Activated CD4-positive, alpha-beta memory T cell treated with anti-CD3 and anti-CD28 coated beads for 36 hours (primary cell): ENCODE results near the gene PRKCH. TPM values are rescaled to one million over a fixed set of nuclear protein-coding genes. Genes with fewer than 3 reads are reported as not detected.
A peak's percentile ranks its signal among the peaks of the same experiment; 100 is the strongest.

Experiments used
- CTCF ChIA-PET: fragments of 350-600 bp; sonication (Branson Sonifier 250); formaldehyde crosslinking; loops from one replicate; lab custom pipeline; 2021; ENCODE audit warnings: antibody characterized with exemption, inconsistent platforms; lab: Charles Lee
- POLR2A ChIA-PET: fragments of 350-600 bp; sonication (Branson Sonifier 250); formaldehyde crosslinking; loops from one replicate; lab custom pipeline; 2021; ENCODE audit warnings: antibody characterized with exemption; lab: Charles Lee
- DNase-seq: peaks from one replicate; pipeline ENCODE4 v3.0.0-alpha.2; 2020
- H3K27ac Mint-ChIP-seq: one replicate; pipeline ENCODE4 v1.8.0; 2021; ENCODE audit warnings: mixed read lengths
- H3K27me3 Mint-ChIP-seq: one replicate; pipeline ENCODE4 v1.8.0; 2021; ENCODE audit warnings: mixed read lengths
- H3K36me3 Mint-ChIP-seq: one replicate; pipeline ENCODE4 v1.8.0; 2021; ENCODE audit warnings: mixed read lengths
- H3K4me1 Mint-ChIP-seq: one replicate; pipeline ENCODE4 v1.8.0; 2021; ENCODE audit warnings: low read depth, mixed read lengths
- H3K4me3 Mint-ChIP-seq: one replicate; pipeline ENCODE4 v1.8.0; 2021; ENCODE audit warnings: mild to moderate bottlenecking, mixed read lengths
- H3K9me3 Mint-ChIP-seq: one replicate; pipeline ENCODE4 v1.8.0; 2021; ENCODE audit warnings: mixed read lengths
- intact Hi-C: fragments of 100-400 bp; cut with micrococcal nuclease; formaldehyde crosslinking; loops from one replicate; pipeline ENCODE4 v1.15.1; 2023
- total RNA-seq, 2 experiments: library from RNA; stranded (reverse); gene quantifications; one replicate each; pipeline ENCODE4 v1.2.3, GENCODE V29; 2021

PRKCH gene
- total RNA-seq, 2 experiments from 2014 or later: 142 to 147 TPM

DNA sequence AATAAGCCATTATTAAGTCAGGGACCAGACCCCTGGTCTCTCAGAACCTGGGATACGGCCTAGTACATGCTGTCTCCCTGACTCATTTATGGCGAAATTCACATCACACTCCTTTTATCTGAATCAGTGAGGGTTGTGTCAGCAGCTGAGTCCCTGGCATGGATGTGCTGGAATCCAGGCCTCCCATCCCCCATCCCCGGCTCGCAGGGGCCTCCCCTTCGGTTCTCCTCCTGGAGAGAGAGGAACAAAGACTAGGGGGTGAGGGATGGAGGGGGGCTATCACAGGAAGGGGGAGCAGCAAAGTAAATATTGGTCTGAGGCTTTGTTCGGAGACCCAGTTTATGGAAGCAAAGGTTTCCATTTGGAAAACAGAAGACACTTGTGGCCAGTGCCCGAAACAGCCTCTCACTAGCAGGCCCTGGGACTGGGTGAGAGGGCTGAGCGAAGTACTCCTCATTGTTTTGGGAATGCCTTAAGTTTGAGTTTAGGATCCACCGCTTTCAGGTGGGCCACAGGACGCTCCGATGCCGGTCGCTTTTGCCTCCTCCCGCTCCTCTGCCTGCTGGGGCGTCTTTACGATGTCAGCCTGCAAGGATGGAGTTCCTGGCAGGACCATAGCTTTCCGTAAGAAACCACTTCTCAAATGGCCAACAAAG, 145.0 kb downstream of the PRKCH start:
- Mint-ChIP-seq H3K27ac (peak overlapping the region; percentile 20), H3K4me1 (peaks cover 73% of the 10 kb centered on the region), H3K36me3 (peaks cover 51% of the 10 kb centered on the region), H3K4me3 (no peak overlapping the region), H3K27me3 (no peaks in the 10 kb centered on the region), H3K9me3 (peaks cover 6% of the 10 kb centered on the region)
- no peak for DNase-seq
- POLR2A ChIA-PET: no interaction called here
- CTCF ChIA-PET: interaction anchor here (1.3 to 3.1 kb wide), 2 partner anchors 276 to 371 kb away, joined by 3 to 14 read pairs; no protein-coding TSS in a partner anchor
- intact Hi-C loops: no loop called here

DNA sequence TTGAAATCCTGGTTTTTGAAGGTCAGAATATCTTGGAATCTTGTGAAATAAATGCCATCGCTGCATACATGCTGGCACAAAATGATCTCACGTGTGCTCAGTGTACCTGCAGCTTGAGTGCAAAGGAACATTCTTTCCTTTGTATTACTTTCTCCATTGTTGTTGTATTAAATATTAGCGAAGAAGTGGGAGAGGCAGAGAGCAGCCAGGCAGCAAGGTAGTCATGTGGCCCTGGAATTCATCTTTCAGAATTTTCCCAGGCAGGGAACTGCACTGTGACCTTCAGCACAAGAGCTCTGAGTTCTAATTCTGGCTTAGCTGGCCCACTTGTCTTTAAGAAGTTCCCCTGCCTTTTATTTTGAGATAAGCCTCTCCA, 145.5 kb downstream of the PRKCH start:
- Mint-ChIP-seq H3K9me3 (peaks cover 6% of the 10 kb centered on the region), H3K4me1 (peaks cover 73% of the 10 kb centered on the region), H3K27me3 (no peaks in the 10 kb centered on the region), H3K36me3 (peaks cover 50% of the 10 kb centered on the region), H3K4me3 (no peak overlapping the region), H3K27ac (peak overlapping the region; percentile 20)
- no peak for DNase-seq
- ChIA-PET CTCF (interaction anchor here (1.3 to 3.1 kb wide), 2 partner anchors 275 to 370 kb away, joined by 3 to 14 read pairs; no protein-coding TSS in a partner anchor), POLR2A (no interaction called here)
- intact Hi-C loops: no loop called here

DNA sequence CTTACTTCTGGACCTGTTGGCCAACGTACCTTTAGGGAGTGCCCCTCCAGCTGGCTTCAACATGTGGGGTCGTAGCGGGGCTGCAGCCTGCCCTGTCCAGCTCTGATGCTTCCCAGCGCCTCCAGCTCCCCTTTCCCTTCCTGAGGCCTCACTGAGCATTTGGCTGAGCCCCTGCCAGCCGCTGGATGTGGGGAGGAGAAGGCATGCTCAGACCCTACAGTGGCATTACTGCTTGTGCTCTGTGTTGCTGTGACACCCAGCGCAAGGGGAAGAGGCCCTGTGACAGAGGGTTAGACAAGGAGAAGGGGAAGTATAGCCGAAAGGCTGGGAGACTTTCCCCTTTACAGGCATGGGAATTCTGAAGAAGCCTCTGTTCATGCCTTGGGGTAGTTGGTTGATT, 145.9 kb downstream of the PRKCH start:
- Mint-ChIP-seq H3K4me1 (peaks cover 71% of the 10 kb centered on the region), H3K36me3 (peaks cover 48% of the 10 kb centered on the region), H3K27ac (peak overlapping the region; percentile 51), H3K4me3 (no peak overlapping the region), H3K27me3 (no peaks in the 10 kb centered on the region), H3K9me3 (peaks cover 6% of the 10 kb centered on the region)
- POLR2A ChIA-PET: no interaction called here
- no peak for DNase-seq
- CTCF ChIA-PET: interaction anchor here (1.3 to 3.1 kb wide), 2 partner anchors 275 to 370 kb away, joined by 3 to 14 read pairs; no protein-coding TSS in a partner anchor
- intact Hi-C loops: no loop called here

DNA sequence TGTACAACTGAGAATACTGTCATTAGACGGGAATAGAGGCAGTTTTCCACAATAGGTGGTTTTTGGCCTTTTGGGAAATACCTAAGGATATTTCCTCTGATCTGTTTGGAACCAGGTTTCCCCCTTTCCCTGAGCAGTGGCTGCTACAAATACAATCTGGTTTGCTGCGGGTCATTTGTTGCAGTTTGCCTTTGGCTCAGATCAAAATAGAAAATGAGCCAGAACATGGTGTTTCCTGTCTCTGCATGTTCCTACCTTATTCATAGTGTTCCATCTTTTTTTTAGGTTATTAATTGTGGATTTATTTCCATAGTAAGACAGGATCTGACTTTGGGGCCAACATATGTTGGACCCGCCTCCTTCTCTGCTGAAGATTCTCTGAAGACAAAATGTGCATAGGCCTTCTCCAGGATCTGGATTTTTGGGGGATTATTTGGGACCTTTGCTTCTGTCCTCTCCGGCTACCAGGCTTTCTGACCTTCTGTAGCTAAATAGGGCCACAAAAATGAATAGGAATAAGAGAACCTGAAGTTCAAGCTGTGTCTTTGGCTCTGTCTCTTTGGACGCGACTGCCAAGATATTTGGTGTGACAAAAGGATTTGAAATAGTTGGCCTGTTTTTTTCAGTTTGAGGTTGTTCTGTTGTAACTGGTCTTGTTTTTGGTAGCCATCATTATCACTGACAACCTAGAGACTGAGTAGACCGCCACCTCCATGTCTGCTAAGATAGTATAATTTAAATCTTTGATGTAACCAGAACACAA, 146.9 kb downstream of the PRKCH start:
- Mint-ChIP-seq H3K36me3 (peaks cover 43% of the 10 kb centered on the region), H3K9me3 (peaks cover 6% of the 10 kb centered on the region), H3K27me3 (no peaks in the 10 kb centered on the region), H3K4me1 (peaks cover 75% of the 10 kb centered on the region), H3K4me3 (no peak overlapping the region), H3K27ac (peak overlapping the region; percentile 55)
- CTCF ChIA-PET: no interaction called here
- intact Hi-C loops: no loop called here
- DNase-seq: no peak
- POLR2A ChIA-PET: no interaction called here

DNA sequence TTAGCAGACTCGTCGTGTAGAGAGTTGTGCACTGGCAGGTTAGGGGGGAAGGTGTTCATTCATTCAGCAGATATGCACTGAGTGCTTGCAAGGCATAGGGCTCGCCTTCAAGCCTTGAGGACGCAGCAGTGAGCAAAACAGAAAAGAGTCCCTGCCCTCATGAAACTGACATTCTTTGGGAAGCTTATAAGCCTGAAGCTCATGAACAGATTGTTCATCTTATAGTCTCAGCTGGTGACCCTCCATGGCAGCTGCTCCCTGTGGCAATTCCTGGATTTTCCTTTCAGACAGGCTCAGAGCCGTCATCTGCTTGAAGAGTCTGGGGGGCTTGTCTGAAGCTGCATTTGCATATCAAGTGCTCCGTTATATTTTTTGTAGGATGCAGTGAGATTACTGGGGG, 148.4 kb downstream of the PRKCH start:
- no peak overlapping the region for H3K4me3 Mint-ChIP-seq
- H3K9me3 Mint-ChIP-seq: no peaks in the 10 kb centered on the region
- H3K4me1 Mint-ChIP-seq: peaks cover 79% of the 10 kb centered on the region
- peak overlapping the region; percentile 100 for H3K27ac Mint-ChIP-seq
- H3K36me3 Mint-ChIP-seq: peaks cover 38% of the 10 kb centered on the region
- intact Hi-C loops: no loop called here
- H3K27me3 Mint-ChIP-seq: no peaks in the 10 kb centered on the region
- ChIA-PET POLR2A (interaction anchor here (0.8 to 1.5 kb wide), 3 partner anchors 24 to 225 kb away, joined by 3 to 4 read pairs (median 3); partner anchors contain the start of gene HIF1A), CTCF (interaction anchor here (0.7 to 10.8 kb wide), 11 partner anchors 8 to 368 kb away, joined by 3 to 76 read pairs (median 5); partner anchors contain the start of genes SNAPC1 and TMEM30B)
- DNase-seq: no peak

DNA sequence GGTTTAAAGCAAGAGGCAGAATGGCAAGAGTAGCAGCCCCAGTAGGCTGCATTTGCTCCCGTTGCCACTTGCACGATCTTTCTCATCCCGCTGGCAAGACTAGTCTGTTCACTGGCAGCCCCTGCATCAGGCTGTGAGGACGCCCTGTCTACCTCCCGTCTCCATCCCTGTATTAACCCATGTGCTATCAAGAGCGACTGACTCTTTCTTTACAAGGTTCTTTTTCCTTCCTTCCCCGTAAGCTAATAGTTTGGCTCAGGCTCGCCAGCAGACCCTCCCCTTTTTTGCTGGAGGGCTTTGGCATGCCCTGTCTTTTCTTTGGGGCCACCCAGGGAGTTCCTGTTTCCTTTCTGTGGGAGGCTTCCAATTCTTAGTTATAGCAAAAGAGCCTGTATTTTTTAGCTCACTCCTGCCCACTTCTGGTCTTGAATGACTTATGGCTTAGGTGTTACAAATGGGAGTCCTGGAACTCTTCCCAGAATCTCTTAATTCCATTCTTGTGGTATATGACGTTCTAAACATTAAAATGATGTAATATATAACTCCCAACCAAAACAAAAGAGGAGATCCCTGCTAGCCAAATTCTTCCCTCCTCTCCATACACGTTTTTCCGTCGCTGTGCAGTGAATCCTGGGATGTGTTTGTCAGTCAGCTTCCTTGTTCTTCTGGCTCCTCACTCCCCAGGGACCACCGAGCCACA, 149.0 kb downstream of the PRKCH start:
- peaks cover 82% of the 10 kb centered on the region for H3K4me1 Mint-ChIP-seq
- intact Hi-C loops: no loop called here
- no peak for DNase-seq
- CTCF ChIA-PET: interaction anchor here (0.7 to 10.8 kb wide), 12 partner anchors 8 to 368 kb away, joined by 3 to 76 read pairs (median 4); partner anchors contain the start of gene TMEM30B
- peak overlapping the region; percentile 100 for H3K27ac Mint-ChIP-seq
- no peaks in the 10 kb centered on the region for H3K9me3 Mint-ChIP-seq
- POLR2A ChIA-PET: interaction anchor here (0.8 to 1.5 kb wide), 4 partner anchors 9 to 225 kb away, joined by 3 to 4 read pairs (median 3); partner anchors contain the start of gene HIF1A
- no peaks in the 10 kb centered on the region for H3K27me3 Mint-ChIP-seq
- peak overlapping the region; percentile 9 for H3K4me3 Mint-ChIP-seq
- peaks cover 37% of the 10 kb centered on the region for H3K36me3 Mint-ChIP-seq

DNA sequence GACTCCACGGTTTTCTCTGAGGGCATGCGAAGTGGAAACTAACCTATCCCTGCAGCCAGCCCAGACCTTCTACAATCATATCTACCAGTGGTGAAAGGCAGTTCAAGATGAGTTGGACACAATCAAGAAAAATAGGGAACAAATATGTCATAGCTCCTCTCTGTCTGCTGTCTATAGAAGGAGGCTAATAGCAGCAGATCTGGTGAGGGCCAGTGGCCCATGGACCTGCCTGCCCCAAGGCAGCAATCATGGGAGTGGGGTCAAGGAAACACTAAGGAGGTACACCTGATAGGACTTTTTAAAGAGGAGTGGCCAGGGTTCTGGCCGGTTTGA, 149.5 kb downstream of the PRKCH start:
- Mint-ChIP-seq H3K4me1 (peaks cover 83% of the 10 kb centered on the region), H3K9me3 (no peaks in the 10 kb centered on the region), H3K27me3 (no peaks in the 10 kb centered on the region), H3K4me3 (peak overlapping the region; percentile 78), H3K36me3 (peaks cover 37% of the 10 kb centered on the region), H3K27ac (peak overlapping the region; percentile 100)
- intact Hi-C loops: no loop called here
- no peak for DNase-seq
- ChIA-PET POLR2A (interaction anchor here (0.9 to 1.5 kb wide), 3 partner anchors 9 to 224 kb away, joined by 3 read pairs; partner anchors contain the start of gene HIF1A), CTCF (interaction anchor here (0.8 to 10.8 kb wide), 9 partner anchors 10 to 367 kb away, joined by 3 to 76 read pairs (median 7); partner anchors contain the start of gene TMEM30B)

DNA sequence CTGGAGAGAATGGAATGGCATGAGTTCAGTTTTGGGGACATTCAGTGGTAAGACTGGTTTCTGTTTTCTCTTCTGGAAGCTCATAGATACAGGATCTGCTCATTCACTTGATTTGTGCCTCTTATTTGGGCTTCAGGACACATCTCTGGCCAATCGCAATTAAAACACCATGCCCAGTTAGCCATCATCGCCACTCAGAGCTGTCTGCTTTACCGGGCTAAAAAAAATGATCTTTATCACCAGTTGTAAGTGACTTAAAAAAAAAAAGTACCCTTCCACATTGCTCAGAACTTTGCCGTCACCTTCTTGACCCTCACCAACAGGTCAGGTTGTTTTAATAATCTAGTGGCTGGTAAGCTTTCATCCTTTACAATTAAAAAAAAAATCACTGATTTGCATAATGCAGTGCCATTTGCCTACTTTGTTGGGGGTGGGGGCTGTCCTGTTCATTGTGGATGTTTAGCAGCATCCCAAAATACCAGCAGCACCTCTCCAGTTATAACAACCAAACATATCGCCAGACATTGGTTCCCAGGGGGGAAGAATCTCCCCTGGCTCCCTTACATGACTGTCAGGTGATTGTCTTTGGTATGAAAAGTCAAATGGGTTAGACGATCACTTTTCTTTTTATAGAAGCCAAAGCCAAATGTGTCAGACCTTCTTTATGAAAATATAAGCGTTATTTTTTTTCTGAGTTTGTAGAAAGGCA, 150.1 kb downstream of the PRKCH start:
- H3K4me3 Mint-ChIP-seq: peak overlapping the region; percentile 78
- CTCF ChIA-PET: interaction anchor here (0.8 to 10.8 kb wide), 7 partner anchors 11 to 366 kb away, joined by 3 to 76 read pairs (median 8); no protein-coding TSS in a partner anchor
- POLR2A ChIA-PET: interaction anchor here (0.6 to 2.2 kb wide), 8 partner anchors 31 to 227 kb away, joined by 3 to 7 read pairs (median 4); partner anchors contain the start of gene HIF1A
- no peaks in the 10 kb centered on the region for H3K27me3 Mint-ChIP-seq
- DNase-seq: no peak
- intact Hi-C loops: loop anchor here (1.0 kb wide), 1 partner anchor 54 kb away; no protein-coding TSS in a partner anchor
- peaks cover 41% of the 10 kb centered on the region for H3K36me3 Mint-ChIP-seq
- peak overlapping the region; percentile 100 for H3K27ac Mint-ChIP-seq
- no peaks in the 10 kb centered on the region for H3K9me3 Mint-ChIP-seq
- H3K4me1 Mint-ChIP-seq: peaks cover 88% of the 10 kb centered on the region

DNA sequence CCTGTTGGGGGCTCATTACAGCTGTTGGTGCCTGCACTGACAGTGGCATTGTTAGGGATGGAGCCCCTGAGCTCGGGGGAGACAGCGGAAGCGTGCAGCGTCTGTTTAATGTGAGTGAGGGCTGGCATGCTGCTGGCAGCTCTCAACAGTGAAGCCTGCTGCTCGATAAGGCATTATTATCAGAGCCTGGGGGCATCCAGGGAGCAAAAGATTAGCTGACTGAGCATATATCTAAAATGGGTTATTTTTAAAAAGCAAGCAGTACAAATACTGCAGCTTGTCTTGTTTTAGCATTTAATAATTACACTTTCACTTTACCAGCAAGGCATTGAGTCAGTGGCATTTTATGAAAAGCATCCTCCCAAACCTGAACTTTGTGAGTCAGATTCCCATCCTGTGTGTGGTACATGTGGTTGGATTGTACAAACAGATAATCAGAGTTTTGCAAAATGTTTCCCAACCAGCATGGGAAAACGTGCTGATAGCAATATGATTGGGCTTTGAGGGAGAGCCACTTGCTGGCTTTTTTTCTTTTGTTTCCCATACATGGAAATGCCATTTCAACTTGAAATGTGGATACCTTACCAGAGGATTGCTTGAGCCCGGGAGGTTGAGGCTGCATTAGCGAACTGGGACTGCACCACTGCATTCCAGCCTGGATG, 150.8 kb downstream of the PRKCH start:
- peak overlapping the region; percentile 78 for H3K4me3 Mint-ChIP-seq
- peak; percentile 54 for DNase-seq
- intact Hi-C loops: loop anchor here (1.0 kb wide), 1 partner anchor 53 kb away; no protein-coding TSS in a partner anchor
- peaks cover 1% of the 10 kb centered on the region for H3K27me3 Mint-ChIP-seq
- peak overlapping the region; percentile 100 for H3K27ac Mint-ChIP-seq
- ChIA-PET POLR2A (interaction anchor here (0.6 to 2.2 kb wide), 12 partner anchors 30 to 230 kb away, joined by 3 to 7 read pairs (median 3); partner anchors contain the start of gene HIF1A), CTCF (interaction anchor here (0.7 to 10.8 kb wide), 7 partner anchors 8 to 366 kb away, joined by 3 to 76 read pairs (median 4); no protein-coding TSS in a partner anchor)
- H3K4me1 Mint-ChIP-seq: peaks cover 92% of the 10 kb centered on the region
- H3K36me3 Mint-ChIP-seq: peaks cover 42% of the 10 kb centered on the region
- H3K9me3 Mint-ChIP-seq: no peaks in the 10 kb centered on the region

DNA sequence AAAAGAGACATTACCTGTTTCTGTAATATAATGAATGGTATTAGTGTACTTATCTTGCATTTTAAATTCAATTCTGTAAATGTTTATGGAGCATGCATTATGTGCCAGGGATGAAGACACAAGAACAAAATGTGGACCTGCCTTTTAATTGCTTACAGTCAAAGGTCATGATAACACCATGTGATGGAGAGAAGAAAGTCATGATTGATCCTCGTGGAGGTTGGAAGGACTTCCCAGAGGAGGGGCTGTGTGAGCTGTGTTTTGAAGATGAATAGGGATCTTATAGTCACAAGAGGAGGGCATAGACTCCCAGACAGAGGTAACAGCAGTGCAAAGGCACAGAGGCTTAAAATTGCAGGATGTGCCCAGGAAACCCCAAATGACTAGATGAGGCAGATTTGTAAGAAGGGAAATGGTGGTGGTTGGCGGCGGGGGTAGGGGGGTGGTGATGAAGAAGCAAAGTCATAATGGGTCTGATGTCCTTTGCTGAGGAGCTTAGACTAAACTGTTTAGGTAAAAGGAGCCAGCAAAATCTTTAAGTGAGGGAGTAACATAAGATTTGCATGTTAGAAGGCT, 151.5 kb downstream of the PRKCH start:
- POLR2A ChIA-PET: interaction anchor here (0.6 to 2.2 kb wide), 10 partner anchors 30 to 231 kb away, joined by 3 to 7 read pairs (median 3); partner anchors contain the start of gene HIF1A
- intact Hi-C loops: loop anchor here (1.0 kb wide), 3 partner anchors 52 to 189 kb away; no protein-coding TSS in a partner anchor
- Mint-ChIP-seq H3K9me3 (no peaks in the 10 kb centered on the region), H3K36me3 (peaks cover 49% of the 10 kb centered on the region), H3K4me3 (peak overlapping the region; percentile 78), H3K4me1 (peaks cover 93% of the 10 kb centered on the region), H3K27me3 (peaks cover 1% of the 10 kb centered on the region), H3K27ac (peak overlapping the region; percentile 100)
- CTCF ChIA-PET: interaction anchor here (0.6 to 10.8 kb wide), 8 partner anchors 12 to 365 kb away, joined by 3 to 76 read pairs (median 3); no protein-coding TSS in a partner anchor
- peak; percentile 95 for DNase-seq
